ENCODE measurements around the gene RND1. TPM values are rescaled to one million over a fixed set of nuclear protein-coding genes. Genes with fewer than 3 reads are reported as not detected.

Gene RND1
- total RNA-seq, 1 donor from 2014 or later: 2.4 TPM

DNA sequence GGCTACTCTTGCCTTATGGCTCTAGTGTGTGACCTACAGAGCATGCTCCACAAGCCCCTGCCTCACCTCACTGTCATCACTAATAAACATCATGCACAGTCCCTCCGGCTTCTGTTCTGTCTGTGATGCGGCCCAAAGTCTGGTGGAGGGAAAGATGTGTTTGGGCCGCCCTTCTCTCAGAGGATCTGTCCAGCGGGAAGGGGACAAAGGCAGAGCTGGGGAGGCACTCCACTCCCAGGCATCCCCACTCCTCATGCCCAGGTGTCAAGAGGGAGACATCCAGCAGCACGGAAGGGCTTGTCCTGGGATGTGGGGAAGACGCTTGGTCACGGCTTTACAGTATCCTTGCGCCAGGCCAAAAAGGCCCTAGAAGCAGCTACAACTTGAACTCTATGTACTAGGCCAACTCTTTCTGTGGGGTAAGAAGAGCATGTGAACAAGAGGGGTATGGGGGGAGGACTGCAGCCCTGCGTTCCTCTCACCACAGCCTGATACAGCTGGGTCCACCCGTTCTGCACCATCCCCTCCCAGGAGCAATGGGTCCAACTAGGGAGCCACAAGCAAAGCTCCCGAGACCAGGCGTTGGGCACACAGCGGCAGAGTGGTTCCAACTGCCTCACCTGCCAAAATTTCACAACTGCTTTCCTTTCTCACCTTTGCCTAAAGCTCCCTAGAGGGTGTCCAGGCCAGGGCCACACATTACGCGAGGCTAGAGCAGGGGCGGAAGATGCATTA lies 36.7 kb downstream of the RND1 start:
- TF ChIP-seq, protein P1, sequence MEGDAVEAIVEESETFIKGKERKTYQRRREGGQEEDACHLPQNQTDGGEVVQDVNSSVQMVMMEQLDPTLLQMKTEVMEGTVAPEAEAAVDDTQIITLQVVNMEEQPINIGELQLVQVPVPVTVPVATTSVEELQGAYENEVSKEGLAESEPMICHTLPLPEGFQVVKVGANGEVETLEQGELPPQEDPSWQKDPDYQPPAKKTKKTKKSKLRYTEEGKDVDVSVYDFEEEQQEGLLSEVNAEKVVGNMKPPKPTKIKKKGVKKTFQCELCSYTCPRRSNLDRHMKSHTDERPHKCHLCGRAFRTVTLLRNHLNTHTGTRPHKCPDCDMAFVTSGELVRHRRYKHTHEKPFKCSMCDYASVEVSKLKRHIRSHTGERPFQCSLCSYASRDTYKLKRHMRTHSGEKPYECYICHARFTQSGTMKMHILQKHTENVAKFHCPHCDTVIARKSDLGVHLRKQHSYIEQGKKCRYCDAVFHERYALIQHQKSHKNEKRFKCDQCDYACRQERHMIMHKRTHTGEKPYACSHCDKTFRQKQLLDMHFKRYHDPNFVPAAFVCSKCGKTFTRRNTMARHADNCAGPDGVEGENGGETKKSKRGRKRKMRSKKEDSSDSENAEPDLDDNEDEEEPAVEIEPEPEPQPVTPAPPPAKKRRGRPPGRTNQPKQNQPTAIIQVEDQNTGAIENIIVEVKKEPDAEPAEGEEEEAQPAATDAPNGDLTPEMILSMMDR (IDR thresholded peaks at IDR 0.05; ENCODE audit: insufficient read depth, low read depth, low read length): no peak
- no peak for TF ChIP-seq EZH2 (IDR thresholded peaks at IDR 0.05; ENCODE audit: insufficient read depth, low read length)
- no peak overlapping the region for H2AFZ ChIP-seq (ENCODE audit: low read depth, low read length)
- H3K27ac Mint-ChIP-seq (ENCODE audit: unreplicated experiment): no peak overlapping the region

DNA sequence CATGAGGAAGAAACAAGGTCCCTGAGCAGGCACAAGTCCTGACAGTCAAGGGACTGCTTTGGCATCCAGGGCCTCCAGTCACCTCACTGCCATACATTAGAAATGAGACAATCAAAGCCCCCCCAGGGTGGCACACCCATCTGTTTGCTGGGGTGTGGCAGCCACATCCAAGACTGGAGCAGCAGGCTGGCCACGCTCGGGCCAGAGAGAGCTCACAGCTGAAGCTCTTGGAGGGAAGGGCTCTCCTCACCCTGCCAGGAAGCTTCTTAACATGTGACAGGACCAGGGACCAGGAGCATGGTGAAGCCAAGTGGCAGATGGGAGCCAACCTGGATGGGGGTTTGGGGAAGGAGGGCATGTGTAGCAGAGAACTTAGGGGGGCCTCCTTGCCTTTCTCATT lies 37.4 kb downstream of the RND1 start:
- Histone ChIP-seq H3K4me1 (ENCODE audit: insufficient read depth, low read length) (no peaks in the 10 kb centered on the region), H3K4me3 (ENCODE audit: insufficient read depth, low read depth, low read length) (no peak overlapping the region), H2AFZ (ENCODE audit: low read depth, low read length) (no peak overlapping the region), H3K9me3 (ENCODE audit: insufficient read depth, low read depth, low read length) (no peaks in the 10 kb centered on the region), H3K9ac (ENCODE audit: low read length) (no peak overlapping the region), H3K79me2 (ENCODE audit: insufficient read depth, low read length) (no peaks in the 10 kb centered on the region), H3K36me3 (ENCODE audit: insufficient read depth, low read length) (peaks cover 39% of the 10 kb centered on the region), H3K27me3 (ENCODE audit: insufficient read depth, low read length) (no peaks in the 10 kb centered on the region), H3K4me2 (ENCODE audit: low read length) (no peak overlapping the region), H3K27ac (ENCODE audit: low read depth, low read length) (no peak overlapping the region), H4K20me1 (ENCODE audit: insufficient read depth, low read length) (peaks cover 49% of the 10 kb centered on the region)
- Mint-ChIP-seq H3K27ac (ENCODE audit: unreplicated experiment) (no peak overlapping the region), H3K4me3 (ENCODE audit: unreplicated experiment) (no peak overlapping the region), H3K9me3 (ENCODE audit: unreplicated experiment) (no peaks in the 10 kb centered on the region), H3K36me3 (ENCODE audit: low read depth, unreplicated experiment) (peaks cover 49% of the 10 kb centered on the region), H3K27me3 (ENCODE audit: low read depth, unreplicated experiment) (no peaks in the 10 kb centered on the region), H3K4me1 (ENCODE audit: low read depth, unreplicated experiment) (no peaks in the 10 kb centered on the region)
- DNase-seq (ENCODE audit: low read depth): no peak
- FAIRE-seq: no peak
- TF ChIP-seq, protein P1 (IDR thresholded peaks at IDR 0.05; ENCODE audit: insufficient read depth, low read depth, low read length): no peak
- no peak for TF ChIP-seq EZH2 (IDR thresholded peaks at IDR 0.05; ENCODE audit: insufficient read depth, low read length)

More for the DNA sequence above, 36.7 kb downstream of the RND1 start:
- Histone ChIP-seq H3K27ac (ENCODE audit: low read depth, low read length) (no peak overlapping the region), H3K9me3 (ENCODE audit: insufficient read depth, low read depth, low read length) (no peaks in the 10 kb centered on the region), H3K36me3 (ENCODE audit: insufficient read depth, low read length) (peaks cover 46% of the 10 kb centered on the region), H3K4me2 (ENCODE audit: low read length) (no peak overlapping the region), H3K9ac (ENCODE audit: low read length) (no peak overlapping the region), H4K20me1 (ENCODE audit: insufficient read depth, low read length) (peaks cover 46% of the 10 kb centered on the region), H3K27me3 (ENCODE audit: insufficient read depth, low read length) (no peaks in the 10 kb centered on the region), H3K79me2 (ENCODE audit: insufficient read depth, low read length) (no peaks in the 10 kb centered on the region), H3K4me1 (ENCODE audit: insufficient read depth, low read length) (no peaks in the 10 kb centered on the region), H3K4me3 (ENCODE audit: insufficient read depth, low read depth, low read length) (no peak overlapping the region)
- DNase-seq (ENCODE audit: low read depth) (no peak), FAIRE-seq (no peak)
- Mint-ChIP-seq H3K9me3 (ENCODE audit: unreplicated experiment) (no peaks in the 10 kb centered on the region), H3K36me3 (ENCODE audit: low read depth, unreplicated experiment) (peaks cover 45% of the 10 kb centered on the region), H3K4me1 (ENCODE audit: low read depth, unreplicated experiment) (no peaks in the 10 kb centered on the region), H3K4me3 (ENCODE audit: unreplicated experiment) (no peak overlapping the region), H3K27me3 (ENCODE audit: low read depth, unreplicated experiment) (no peaks in the 10 kb centered on the region)

DNA sequence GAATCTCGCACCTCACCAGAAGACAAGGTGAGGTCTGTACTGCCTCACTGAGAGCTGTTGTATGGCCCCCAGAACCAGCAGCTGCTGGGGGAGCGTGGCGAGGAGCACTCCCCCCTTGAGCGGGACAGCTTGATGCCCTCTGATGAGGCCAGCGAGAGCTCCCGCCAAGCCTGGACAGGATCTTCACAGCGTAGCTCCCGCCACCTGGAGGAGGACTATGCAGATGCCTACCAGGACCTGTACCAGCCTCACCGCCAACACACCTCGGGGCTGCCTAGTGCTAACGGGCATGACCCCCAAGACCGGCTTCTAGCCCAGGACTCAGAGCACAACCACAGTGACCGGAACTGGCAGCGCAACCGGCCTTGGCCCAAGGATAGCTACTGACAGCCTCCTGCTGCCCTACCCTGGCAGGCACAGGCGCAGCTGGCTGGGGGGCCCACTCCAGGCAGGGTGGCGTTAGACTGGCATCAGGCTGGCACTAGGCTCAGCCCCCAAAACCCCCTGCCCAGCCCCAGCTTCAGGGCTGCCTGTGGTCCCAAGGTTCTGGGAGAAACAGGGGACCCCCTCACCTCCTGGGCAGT lies 38.1 kb downstream of the RND1 start:
- Mint-ChIP-seq H3K9me3 (ENCODE audit: unreplicated experiment) (no peaks in the 10 kb centered on the region), H3K36me3 (ENCODE audit: low read depth, unreplicated experiment) (peaks cover 47% of the 10 kb centered on the region), H3K4me3 (ENCODE audit: unreplicated experiment) (no peak overlapping the region), H3K4me1 (ENCODE audit: low read depth, unreplicated experiment) (no peaks in the 10 kb centered on the region), H3K27ac (ENCODE audit: unreplicated experiment) (no peak overlapping the region), H3K27me3 (ENCODE audit: low read depth, unreplicated experiment) (peaks cover under 1% of the 10 kb centered on the region)
- Histone ChIP-seq H3K36me3 (ENCODE audit: insufficient read depth, low read length) (peaks cover 33% of the 10 kb centered on the region), H3K9me3 (ENCODE audit: insufficient read depth, low read depth, low read length) (no peaks in the 10 kb centered on the region), H3K27ac (ENCODE audit: low read depth, low read length) (no peak overlapping the region), H3K4me3 (ENCODE audit: insufficient read depth, low read depth, low read length) (no peak overlapping the region), H2AFZ (ENCODE audit: low read depth, low read length) (no peak overlapping the region), H3K9ac (ENCODE audit: low read length) (no peak overlapping the region), H4K20me1 (ENCODE audit: insufficient read depth, low read length) (peaks cover 54% of the 10 kb centered on the region), H3K4me2 (ENCODE audit: low read length) (no peak overlapping the region), H3K4me1 (ENCODE audit: insufficient read depth, low read length) (no peaks in the 10 kb centered on the region), H3K79me2 (ENCODE audit: insufficient read depth, low read length) (no peaks in the 10 kb centered on the region), H3K27me3 (ENCODE audit: insufficient read depth, low read length) (no peaks in the 10 kb centered on the region)
- no peak for FAIRE-seq
- DNase-seq (ENCODE audit: low read depth): no peak
- TF ChIP-seq, protein P1 (IDR thresholded peaks at IDR 0.05; ENCODE audit: insufficient read depth, low read depth, low read length): no peak
- TF ChIP-seq EZH2 (IDR thresholded peaks at IDR 0.05; ENCODE audit: insufficient read depth, low read length): no peak

All from astrocyte (in vitro differentiated cells and primary cell).